Transverse colon (tissue), 4 donors: ENCODE data around the gene AZGP1.

Source experiments
- CTCF ChIP-seq, 5 experiments: fragments of 200-600 bp in 3 of 5; fragments of 450-650 bp in 2 of 5; sonication (generic) in 3 of 5; IDR thresholded peaks; 1 replicate in 2 of 5; 2 replicates in 3 of 5; pipeline ENCODE4 v1.5.1; 2016 to 2017; ENCODE audit warnings: antibody characterized with exemption in 5 of 5, inconsistent platforms in 3 of 5, mild to moderate bottlenecking in 2 of 5, moderate library complexity in 1 of 5
- POLR2AphosphoS5 ChIP-seq, 3 donors: sonication (generic); formaldehyde crosslinking; IDR thresholded peaks; one replicate each; pipeline ENCODE4 v1.6.1; 2016; ENCODE audit warnings: antibody characterized with exemption in 3 of 3

DNA sequence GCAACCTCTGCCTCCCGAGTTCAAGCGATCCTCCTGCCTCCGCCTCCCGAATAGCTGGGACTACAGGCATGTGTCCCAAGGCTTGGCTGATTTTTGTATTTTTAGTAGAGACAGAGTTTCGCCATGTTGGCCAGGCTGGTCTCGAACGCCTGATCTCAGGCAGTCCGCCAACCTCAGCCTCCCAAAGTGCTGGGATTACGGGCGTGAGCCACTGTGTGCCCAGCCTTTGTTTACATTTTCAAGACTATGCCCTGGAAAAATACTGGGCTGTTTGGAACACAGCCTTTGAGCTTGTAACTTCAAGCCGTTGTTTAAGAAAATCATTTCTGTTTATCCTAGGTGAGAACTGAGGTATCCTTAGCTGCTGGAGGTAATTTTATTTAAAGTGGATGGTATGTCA, 41.5 kb upstream of the AZGP1 start:
- TF ChIP-seq CTCF (IDR thresholded peaks at IDR 0.05) (no peak), POLR2AphosphoS5 (IDR thresholded peaks at IDR 0.05) (peak; percentile 23 to 57 (median 49))
